Activated naive CD4-positive, alpha-beta T cell treated with anti-CD3 and anti-CD28 coated beads, Interleukin-2, amount 10 ng/mL, durations not matched to agents 7 days and 5 days (primary cell): ENCODE data around the gene FUOM.
"Not testable (repeated sequence)": the region's sequence is repeated elsewhere in the genome, so short reads cannot be mapped to it uniquely, and the experiment has no call there.

ENCODE experiments used
- CTCF ChIA-PET: fragments of 350-600 bp; sonication (Branson Sonifier 250); formaldehyde crosslinking; loops from one replicate; lab custom pipeline; 2021; ENCODE audit warnings: antibody characterized with exemption; lab: Charles Lee
- DNase-seq: peaks from one replicate; pipeline ENCODE4 v3.0.0-alpha.2; 2020
- H3K27ac Mint-ChIP-seq: one replicate; pipeline ENCODE4 v1.8.0; 2021; ENCODE audit warnings: mild to moderate bottlenecking, moderate library complexity, mixed read lengths
- H3K27me3 Mint-ChIP-seq: one replicate; pipeline ENCODE4 v1.8.0; 2021; ENCODE audit warnings: mild to moderate bottlenecking, mixed read lengths
- H3K36me3 Mint-ChIP-seq: one replicate; pipeline ENCODE4 v1.8.0; 2021; ENCODE audit warnings: mixed read lengths
- H3K4me1 Mint-ChIP-seq: one replicate; pipeline ENCODE4 v1.8.0; 2021; ENCODE audit warnings: mixed read lengths
- H3K4me3 Mint-ChIP-seq: one replicate; pipeline ENCODE4 v1.8.0; 2021; ENCODE audit warnings: mild to moderate bottlenecking, moderate library complexity, mixed read lengths
- H3K9me3 Mint-ChIP-seq: one replicate; pipeline ENCODE4 v1.8.0; 2021; ENCODE audit warnings: mixed read lengths

FUOM gene

DNA sequence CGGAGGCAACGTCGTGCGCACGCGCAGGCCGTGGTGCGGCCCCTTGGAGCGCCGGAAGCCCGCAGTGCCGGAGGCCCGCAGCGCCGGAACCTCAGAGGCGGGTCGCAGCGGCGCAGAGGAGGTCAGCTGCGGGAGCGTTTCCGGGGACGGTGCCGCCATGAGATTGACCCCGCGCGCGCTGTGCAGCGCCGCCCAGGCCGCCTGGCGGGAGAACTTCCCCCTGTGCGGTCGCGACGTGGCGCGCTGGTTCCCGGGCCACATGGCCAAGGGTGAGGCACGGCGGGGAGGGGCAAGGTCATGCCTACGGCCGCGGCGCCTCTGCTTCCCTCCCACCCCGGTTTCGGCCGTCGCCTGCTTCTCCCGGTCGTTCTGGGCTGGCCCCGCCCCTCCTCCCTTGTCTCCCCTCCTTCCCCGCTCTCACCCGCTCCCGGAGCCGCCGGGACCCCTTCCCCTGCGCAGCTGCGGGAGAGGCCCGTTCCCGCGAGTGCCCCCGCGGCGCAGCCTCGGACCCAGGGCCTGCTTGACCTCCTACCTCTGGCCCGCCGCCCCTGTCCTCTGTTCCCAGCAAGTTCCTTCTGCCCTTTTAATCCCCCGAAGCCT is 36.3 kb upstream of the FUOM start, which contains the start of gene MTG1:
Gene MTG1, plus strand, starts transcription at position 94 of the 600 bp plus-strand sequence. Its CDS starts 64 bp downstream, at position 158.
- Mint-ChIP-seq H3K4me3 (peak within 1 kb of the TSS; percentile 95), H3K9me3 (no peaks in the 10 kb centered on the region), H3K4me1 (peaks cover 58% of the 10 kb centered on the region), H3K27me3 (no peaks in the 10 kb centered on the region), H3K27ac (peak within 1 kb of the TSS; percentile 90), H3K36me3 (peaks cover 39% of the 10 kb centered on the region)
- CTCF ChIA-PET = no interaction called here
- DNase-seq = peak; percentile 94

DNA sequence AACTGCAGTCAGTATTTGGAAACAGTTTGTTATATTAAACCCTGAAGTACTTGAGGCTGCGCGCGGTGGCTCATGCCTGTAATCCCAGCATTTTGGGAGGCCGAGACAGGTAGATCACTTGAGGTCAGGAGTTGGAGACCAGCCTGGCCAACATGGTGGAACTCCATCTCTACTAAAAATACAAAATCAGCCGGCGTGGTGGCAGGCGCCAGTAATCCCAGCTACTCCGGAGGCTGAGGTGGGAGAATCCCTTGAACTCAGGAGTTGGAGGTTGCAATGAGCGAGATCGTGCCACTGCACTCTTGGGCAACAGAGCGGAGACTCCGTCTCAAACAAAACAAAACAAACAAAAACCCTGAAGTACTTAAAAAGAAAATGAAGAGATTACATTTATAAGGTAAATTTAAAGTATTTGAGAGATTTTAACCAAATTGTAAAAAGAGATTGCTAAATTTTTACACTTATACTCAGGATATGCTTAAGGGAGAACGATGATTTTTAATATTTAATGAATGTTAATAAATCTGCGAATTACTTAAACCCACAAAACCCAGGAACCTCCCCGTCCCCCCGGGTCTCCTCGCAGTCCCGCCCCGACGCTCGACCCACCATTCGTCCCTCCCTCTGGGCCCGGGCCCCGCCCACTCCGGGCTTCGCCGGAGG is 35.7 kb upstream of the FUOM start:
- no peak for DNase-seq
- peaks cover 35% of the 10 kb centered on the region for H3K36me3 Mint-ChIP-seq
- H3K27ac Mint-ChIP-seq = peak overlapping the region; percentile 83
- peak overlapping the region; percentile 95 for H3K4me3 Mint-ChIP-seq
- CTCF ChIA-PET = interaction anchor here (0.6 kb wide), 1 partner anchor 205 kb away, joined by 3 read pairs; no protein-coding TSS in a partner anchor
- H3K9me3 Mint-ChIP-seq = no peaks in the 10 kb centered on the region
- H3K4me1 Mint-ChIP-seq = peaks cover 65% of the 10 kb centered on the region
- no peaks in the 10 kb centered on the region for H3K27me3 Mint-ChIP-seq

DNA sequence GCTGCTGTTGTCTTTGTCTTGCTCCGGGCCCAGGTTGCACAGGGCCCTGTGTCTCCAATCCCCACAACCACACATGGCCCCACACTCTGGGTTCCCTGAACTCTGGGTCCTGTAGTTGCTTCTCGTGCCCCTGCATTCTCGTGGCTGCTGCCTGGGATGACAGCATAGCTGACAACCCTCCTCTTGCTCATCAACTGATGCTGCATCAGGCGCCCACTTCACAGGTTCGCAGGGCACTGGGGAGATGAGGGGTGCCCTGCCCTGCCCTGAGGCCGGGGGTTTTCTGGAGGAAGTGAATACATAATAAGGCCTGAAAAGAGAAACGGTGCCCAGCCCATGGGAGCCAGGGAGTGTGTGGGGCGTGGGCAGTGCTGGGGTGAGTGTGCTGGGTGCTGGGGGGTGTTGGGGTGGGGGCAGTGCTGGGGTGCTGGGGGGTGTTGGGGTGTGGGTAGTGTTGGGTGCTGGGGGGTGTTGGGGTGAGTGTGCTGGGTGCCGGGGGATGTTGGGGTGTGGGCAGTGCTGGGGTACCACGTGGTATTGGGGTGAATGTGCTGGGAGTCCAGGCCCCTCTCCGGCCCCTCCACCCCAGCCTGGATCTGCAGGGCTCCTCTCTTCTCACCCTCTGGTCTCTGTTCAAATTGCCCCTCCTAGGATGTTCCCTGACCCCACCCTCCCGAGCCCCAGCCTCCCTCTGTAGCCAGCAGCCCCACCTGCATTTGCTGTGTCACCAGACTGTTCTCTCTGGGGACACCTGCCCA is 34.1 kb upstream of the FUOM start:
- no peak for DNase-seq
- Mint-ChIP-seq H3K4me3 (no peak overlapping the region), H3K27ac (peak overlapping the region; percentile 98), H3K27me3 (no peaks in the 10 kb centered on the region), H3K4me1 (peaks cover 63% of the 10 kb centered on the region), H3K9me3 (no peaks in the 10 kb centered on the region), H3K36me3 (peaks cover 22% of the 10 kb centered on the region)
- CTCF ChIA-PET = no interaction called here

DNA sequence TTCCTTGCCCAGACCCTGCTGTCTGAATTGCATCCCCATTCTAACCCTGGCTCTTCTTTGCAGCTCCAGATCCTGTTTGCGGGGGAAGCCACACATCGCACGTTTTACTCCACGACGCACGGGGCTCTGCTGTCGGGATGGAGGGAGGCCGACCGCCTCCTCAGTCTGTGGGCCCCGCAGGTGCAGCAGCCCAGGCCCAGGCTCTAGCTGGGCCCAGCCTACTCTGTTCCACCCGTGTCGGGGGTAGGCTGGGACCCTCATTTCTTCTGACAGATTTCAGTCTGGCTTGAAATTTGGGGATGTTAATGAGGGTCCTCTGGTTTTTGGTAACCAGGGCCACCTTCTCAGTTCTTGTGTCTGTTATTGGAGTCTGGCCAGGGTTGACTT is 33.4 kb upstream of the FUOM start:
- CTCF ChIA-PET = interaction anchor here (2.6 kb wide), 1 partner anchor 62 kb away, joined by 8 read pairs; no protein-coding TSS in a partner anchor
- DNase-seq = no peak
- no peaks in the 10 kb centered on the region for H3K27me3 Mint-ChIP-seq
- H3K4me1 Mint-ChIP-seq = peaks cover 59% of the 10 kb centered on the region
- no peaks in the 10 kb centered on the region for H3K9me3 Mint-ChIP-seq
- peaks cover 17% of the 10 kb centered on the region for H3K36me3 Mint-ChIP-seq
- no peak overlapping the region for H3K4me3 Mint-ChIP-seq
- peak overlapping the region; percentile 98 for H3K27ac Mint-ChIP-seq

DNA sequence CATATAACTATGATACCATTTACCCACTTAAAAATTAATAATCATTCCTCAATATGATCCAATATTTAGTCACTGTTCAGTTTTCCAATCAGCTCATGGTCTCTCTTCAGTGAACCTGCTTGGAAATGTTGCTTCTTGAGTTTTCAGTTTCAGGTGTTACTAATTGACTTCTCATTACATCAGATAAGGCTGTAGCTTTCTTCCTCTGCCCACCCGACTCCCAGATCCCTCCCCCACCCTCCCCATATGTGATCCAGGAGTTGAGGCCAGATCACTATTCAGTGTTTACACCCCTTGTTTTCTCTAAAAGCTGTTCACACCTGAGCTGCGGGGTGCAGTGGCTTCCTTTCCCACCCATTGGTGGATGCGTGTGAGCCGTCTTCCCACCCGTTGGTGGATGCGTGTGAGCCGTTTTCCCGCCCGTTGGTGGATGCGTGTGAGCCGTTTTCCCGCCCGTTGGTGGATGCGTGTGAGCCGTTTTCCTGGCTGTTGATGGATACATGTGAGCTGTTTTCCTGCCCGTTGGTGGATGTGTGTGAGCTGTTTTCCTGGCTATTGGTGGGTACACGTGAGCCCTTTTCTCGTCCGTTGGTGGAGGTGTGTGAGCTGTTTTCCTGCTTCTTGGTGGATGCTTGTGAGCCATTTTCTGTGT is 32.9 kb upstream of the FUOM start:
- CTCF ChIA-PET = interaction anchor here (0.6 to 2.6 kb wide), 2 partner anchors 61 to 1202 kb away, joined by 3 to 8 read pairs; no protein-coding TSS in a partner anchor
- H3K9me3 Mint-ChIP-seq = no peaks in the 10 kb centered on the region
- H3K27ac Mint-ChIP-seq = peak overlapping the region; percentile 98
- H3K4me1 Mint-ChIP-seq = peaks cover 58% of the 10 kb centered on the region
- no peaks in the 10 kb centered on the region for H3K27me3 Mint-ChIP-seq
- H3K4me3 Mint-ChIP-seq = peak overlapping the region; percentile 73
- DNase-seq = no peak
- H3K36me3 Mint-ChIP-seq = peaks cover 13% of the 10 kb centered on the region

DNA sequence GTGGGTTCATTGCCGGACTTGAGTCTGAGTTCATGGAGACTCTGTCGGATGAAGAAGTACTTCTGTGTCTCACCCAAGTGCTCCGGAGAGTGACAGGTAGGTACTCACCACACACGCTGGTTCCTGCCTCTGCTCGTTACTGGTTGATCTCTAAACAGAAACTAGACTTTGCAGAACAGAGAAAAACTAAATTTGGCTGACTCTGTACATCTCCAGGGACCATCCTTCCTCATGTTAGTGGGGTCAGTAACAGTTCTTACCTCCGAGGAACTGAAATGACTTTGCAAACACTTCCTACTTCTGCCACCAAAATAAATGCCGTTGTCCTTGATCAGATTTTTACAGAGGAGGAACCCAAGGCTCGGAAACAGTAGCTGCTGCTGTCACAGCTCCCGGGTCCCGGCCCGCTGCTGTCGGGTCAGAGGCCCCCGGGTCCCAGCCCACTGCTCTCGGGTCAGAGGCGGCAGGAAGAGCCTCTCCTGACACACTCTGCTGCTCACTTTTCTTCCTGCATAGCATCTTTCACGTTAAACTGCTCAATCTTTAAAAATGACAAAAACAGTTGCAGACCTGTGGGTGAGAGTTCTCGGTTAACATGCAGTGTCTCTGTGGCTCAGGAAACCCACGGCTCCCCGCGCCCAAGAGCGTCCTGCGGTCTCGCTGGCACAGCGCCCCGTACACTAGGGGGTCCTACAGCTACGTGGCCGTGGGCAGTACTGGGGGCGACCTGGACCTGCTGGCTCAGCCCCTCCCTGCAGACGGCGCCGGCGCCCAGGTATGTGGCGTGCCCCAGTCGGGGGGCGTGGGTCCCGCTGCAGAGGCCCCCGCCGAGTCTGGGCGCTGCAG is 31.4 kb upstream of the FUOM start:
- DNase-seq = peak; percentile 69
- Mint-ChIP-seq H3K9me3 (no peaks in the 10 kb centered on the region), H3K27me3 (no peaks in the 10 kb centered on the region), H3K4me1 (peaks cover 46% of the 10 kb centered on the region), H3K4me3 (peak overlapping the region; percentile 72), H3K27ac (peak overlapping the region; percentile 98), H3K36me3 (peaks cover 7% of the 10 kb centered on the region)
- CTCF ChIA-PET = interaction anchor here (2.6 kb wide), 1 partner anchor 60 kb away, joined by 8 read pairs; no protein-coding TSS in a partner anchor

DNA sequence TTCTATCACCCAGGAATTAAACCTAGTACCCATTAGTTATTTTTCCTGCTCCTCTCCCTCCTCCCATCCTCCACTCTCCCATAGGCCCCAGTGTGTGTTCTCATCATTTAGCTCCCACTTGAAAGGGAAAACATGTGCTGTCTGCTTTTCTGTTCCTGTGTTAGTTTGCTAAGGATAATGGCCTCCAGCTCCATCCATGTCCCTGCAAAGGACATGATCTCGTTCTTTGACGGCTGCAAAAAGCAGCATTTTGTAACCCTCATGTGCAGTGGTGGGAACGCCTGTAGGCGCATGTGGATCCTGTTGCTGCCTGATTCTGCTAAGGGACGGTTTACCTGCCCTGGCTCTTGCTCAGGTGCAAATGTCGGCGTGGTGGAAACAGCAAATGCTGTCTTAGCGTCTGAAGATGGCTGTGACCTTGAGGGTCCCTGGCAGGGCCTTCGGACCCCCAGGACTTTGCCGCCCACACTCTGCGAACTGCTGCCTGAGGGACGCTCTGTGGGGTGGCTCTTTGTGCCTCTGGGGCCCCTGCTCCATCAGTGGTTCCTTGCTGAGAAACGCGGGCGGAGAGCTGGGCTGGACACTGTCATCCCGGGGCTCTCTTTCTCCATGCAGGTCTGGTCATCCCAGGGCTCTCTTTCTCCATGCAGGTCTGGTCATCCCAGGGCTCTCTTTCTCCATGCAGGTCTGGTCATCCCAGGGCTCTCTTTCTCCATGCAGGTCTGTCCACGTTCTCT is 30.6 kb upstream of the FUOM start:
- DNase-seq = no peak
- Mint-ChIP-seq H3K36me3 (peaks cover 7% of the 10 kb centered on the region), H3K4me1 (peaks cover 44% of the 10 kb centered on the region), H3K4me3 (peak overlapping the region; percentile 72), H3K27me3 (no peaks in the 10 kb centered on the region), H3K27ac (peak overlapping the region; percentile 98), H3K9me3 (no peaks in the 10 kb centered on the region)
- CTCF ChIA-PET = interaction anchor here (2.6 kb wide), 1 partner anchor 59 kb away, joined by 8 read pairs; no protein-coding TSS in a partner anchor

DNA sequence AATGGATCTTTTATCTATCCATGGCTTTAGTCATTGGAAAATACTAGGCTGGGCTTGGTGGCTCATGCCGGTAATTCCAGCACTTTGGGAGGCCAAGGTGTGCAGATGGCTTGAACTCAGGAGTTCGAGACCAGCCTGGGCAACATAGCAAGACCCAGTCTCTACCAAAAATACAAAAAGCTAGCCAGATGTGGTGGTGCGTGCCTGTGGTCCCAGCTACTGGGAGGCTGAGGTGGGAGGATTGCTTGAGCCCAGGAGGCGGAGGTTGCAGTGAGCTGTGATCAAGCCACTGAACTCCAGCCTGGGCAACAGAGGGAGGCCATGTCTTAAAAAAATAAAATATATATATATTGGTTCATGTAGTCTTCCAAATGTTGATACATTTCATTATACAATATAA is 29.1 kb upstream of the FUOM start:
- not testable (repeated sequence) for H3K9me3 Mint-ChIP-seq, H3K27me3 Mint-ChIP-seq, H3K36me3 Mint-ChIP-seq, H3K27ac Mint-ChIP-seq, H3K4me3 Mint-ChIP-seq
- CTCF ChIA-PET = interaction anchor here (0.9 to 1.3 kb wide), 2 partner anchors 9 to 11 kb away, joined by 3 to 4 read pairs; no protein-coding TSS in a partner anchor
- DNase-seq = peak; percentile 1
- peaks cover 39% of the 10 kb centered on the region for H3K4me1 Mint-ChIP-seq

DNA sequence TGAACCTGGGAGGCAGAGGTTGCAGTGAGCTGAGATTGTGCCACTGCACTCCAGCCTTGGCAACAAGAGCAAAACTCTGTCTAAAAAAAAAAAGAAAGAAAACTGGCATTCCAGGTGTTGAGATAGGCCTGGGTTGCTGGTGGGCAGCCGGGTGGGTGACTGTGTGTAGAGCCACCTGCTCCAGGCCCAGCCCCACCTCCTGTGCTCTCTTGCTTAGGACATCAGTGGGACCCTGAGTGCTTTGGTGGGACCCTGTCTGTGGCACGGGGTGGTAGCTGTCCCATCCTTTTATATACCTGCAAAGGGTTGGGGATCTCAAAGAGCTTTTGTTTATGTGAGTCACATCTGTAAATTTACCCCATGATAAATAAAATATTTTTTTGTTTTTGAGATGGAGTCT is 27.4 kb upstream of the FUOM start:
- Mint-ChIP-seq H3K4me1 (peaks cover 22% of the 10 kb centered on the region), H3K36me3 (peaks cover 4% of the 10 kb centered on the region), H3K27me3 (peaks cover 12% of the 10 kb centered on the region), H3K9me3 (no peaks in the 10 kb centered on the region), H3K4me3 (no peak overlapping the region), H3K27ac (no peak overlapping the region)
- CTCF ChIA-PET = no interaction called here
- DNase-seq = no peak

DNA sequence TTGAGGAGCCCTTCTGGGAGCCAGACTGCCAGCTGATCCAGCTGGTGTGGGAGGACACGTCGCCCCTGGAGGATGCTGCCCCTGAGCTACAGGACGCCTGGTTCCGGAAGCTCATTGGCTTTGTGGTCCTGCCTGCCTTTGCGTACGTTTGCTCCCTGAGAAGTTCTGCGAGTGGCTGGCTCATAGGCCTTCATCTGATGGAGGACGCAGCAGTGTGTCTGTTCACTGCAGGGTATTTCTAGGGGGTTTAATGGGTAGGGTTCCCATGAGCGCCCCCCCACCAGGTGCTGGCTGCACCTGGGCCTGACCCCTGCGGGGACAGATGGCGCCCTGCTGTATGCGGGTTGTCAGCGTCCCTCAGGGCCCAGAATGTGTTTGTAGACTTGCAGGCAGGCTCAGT is 26.3 kb upstream of the FUOM start:
- Mint-ChIP-seq H3K27ac (no peak overlapping the region), H3K4me1 (peaks cover 13% of the 10 kb centered on the region), H3K27me3 (peaks cover 18% of the 10 kb centered on the region), H3K4me3 (no peak overlapping the region), H3K9me3 (no peaks in the 10 kb centered on the region), H3K36me3 (peaks cover 2% of the 10 kb centered on the region)
- CTCF ChIA-PET = no interaction called here
- no peak for DNase-seq

DNA sequence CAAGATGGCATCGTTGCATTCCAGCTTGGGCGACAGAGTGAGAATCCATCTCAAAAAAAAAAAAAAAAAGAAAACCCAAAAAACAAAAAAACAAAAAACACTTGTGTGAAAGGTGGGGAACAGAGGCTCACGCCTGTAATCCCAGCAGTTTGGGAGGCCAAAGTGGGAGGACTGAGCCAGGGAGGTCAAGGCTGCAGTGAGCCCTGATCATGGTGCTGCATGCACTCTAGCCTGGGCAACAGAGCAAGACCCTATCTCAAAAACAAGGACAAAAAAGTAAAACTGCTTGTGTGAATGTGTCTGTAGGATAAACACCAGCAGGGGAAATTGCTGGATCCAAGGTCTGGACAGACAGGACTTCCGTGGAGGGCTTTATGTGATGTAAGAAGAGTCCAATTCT is 25.7 kb upstream of the FUOM start:
- Mint-ChIP-seq H3K36me3 (peaks cover 2% of the 10 kb centered on the region), H3K4me3 (no peak overlapping the region), H3K27ac (no peak overlapping the region), H3K9me3 (no peaks in the 10 kb centered on the region), H3K27me3 (peaks cover 18% of the 10 kb centered on the region), H3K4me1 (peaks cover 8% of the 10 kb centered on the region)
- no peak for DNase-seq
- CTCF ChIA-PET = no interaction called here

DNA sequence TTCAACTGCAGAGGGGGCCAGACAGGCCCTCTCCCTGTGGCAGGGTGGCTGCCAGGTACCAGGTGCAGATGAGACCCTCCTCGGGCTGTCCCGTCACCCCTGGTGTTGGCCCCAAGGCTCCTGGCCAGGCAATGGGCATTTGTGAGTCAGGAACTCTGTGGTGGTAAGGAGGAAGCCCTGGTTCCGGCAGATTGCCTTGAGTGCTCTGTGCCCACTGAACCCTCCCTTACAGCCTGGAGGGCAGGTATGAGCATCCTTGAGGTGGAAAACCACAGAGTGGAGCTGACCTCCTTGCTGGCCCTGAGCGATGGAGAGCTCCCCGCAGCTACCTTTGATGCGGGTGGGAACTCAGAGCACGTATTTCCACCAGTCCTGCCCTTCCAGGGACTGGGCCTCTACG is 23.2 kb upstream of the FUOM start:
- no peak for DNase-seq
- Mint-ChIP-seq H3K27me3 (peaks cover 37% of the 10 kb centered on the region), H3K4me1 (peaks cover 3% of the 10 kb centered on the region), H3K4me3 (no peak overlapping the region), H3K9me3 (no peaks in the 10 kb centered on the region), H3K27ac (no peak overlapping the region), H3K36me3 (peaks cover 2% of the 10 kb centered on the region)
- CTCF ChIA-PET = no interaction called here
